ENCODE measurements around the gene SFTPA2.
"Not testable (repeated sequence)": the region's sequence is repeated elsewhere in the genome, so short reads cannot be mapped to it uniquely, and the experiment has no call there.

Gene SFTPA2

DNA sequence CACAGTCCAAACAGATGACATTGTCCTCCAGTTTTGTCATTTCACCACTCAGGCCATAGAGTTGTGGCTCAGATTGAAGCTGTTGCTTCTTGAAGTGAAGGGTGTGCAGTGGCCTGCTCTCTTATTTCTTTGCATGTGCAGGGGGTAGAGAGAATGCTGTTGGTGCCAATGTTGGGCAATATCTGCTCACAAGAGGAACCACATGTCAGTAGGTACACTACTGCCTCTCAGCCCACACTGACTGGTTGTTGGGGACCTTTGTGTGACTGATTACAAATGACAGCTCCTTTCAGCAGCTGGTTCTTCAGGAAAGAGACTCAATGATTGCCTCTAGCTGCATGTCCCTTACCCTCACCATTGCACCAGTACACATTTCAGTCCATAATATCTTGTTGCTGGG is 28.6 kb upstream of the SFTPA2 start:
- no peak overlapping the region for H3K4me3 ChIP-seq
- no peaks in the 10 kb centered on the region for H3K9me3 ChIP-seq
- no peaks in the 10 kb centered on the region for H3K4me1 ChIP-seq
- H4K20me1 ChIP-seq = no peaks in the 10 kb centered on the region
- no peaks in the 10 kb centered on the region for H3K27me3 ChIP-seq
- H3K27ac ChIP-seq = no peak overlapping the region
- H3K36me3 ChIP-seq = no peaks in the 10 kb centered on the region
- TF ChIP-seq Cebpa-rat (IDR thresholded peaks at IDR 0.05) = no peak
- no peak overlapping the region for H3K9ac ChIP-seq
- H3K4me2 ChIP-seq = no peak overlapping the region

DNA sequence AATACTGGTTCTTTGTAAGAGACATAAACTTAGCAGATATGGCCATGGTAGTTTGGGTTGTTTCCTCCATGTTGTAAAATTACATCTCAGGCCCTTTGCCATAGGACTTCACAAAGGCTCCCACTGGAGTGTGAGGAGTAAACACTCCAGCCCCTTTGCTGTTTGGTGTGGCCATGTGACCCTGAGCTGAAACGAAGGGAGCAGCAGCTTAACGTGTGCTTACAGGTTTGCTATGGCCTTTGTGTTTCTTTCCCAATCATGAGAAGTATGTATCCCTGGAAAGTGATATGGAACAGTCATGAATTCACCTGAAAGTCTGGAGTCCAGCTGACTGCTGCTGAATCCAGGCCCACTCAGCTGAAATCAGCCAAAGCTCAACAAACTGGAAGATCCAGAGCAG is 26.7 kb upstream of the SFTPA2 start:
- Histone ChIP-seq H3K9ac (no peak overlapping the region), H3K27ac (no peak overlapping the region), H4K20me1 (no peaks in the 10 kb centered on the region), H3K36me3 (no peaks in the 10 kb centered on the region), H3K27me3 (no peaks in the 10 kb centered on the region), H3K9me3 (no peaks in the 10 kb centered on the region), H3K4me3 (no peak overlapping the region), H3K4me2 (no peak overlapping the region), H3K4me1 (no peaks in the 10 kb centered on the region)
- TF ChIP-seq Cebpa-rat (IDR thresholded peaks at IDR 0.05) = no peak

DNA sequence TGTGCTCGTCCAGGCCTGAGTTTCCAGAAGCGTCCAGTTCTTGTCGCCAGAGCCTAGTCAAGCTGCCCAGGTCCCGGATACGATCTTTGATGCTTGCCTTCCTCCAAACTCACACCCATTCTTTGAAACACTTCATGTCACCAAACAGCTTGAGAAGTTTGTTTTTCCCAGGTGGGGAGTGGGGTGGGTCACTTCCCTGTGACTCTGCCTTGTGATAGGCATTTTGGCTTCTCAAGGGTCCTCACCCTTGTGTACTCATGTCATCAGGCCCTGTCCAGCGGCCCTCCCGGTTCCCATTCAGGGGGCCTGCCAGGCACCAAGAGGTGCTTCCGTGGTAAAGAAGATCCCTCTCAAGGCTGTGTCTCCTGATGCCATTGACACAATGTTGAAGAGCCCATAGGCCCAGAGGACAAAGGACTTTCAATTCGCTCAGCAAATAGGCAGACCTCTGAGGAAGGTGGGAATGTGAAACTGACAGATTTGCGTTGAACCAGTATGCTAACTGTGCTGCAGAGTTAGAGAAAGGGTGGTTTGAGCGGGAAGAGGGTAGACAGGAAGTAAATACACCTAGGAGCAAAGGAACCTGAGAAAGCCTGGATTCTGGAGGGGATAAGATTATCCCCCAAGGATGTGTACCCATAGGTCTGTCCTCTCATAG is 25.8 kb upstream of the SFTPA2 start:
- Histone ChIP-seq H3K36me3 (no peaks in the 10 kb centered on the region), H3K27me3 (no peaks in the 10 kb centered on the region), H3K27ac (no peak overlapping the region), H3K9ac (no peak overlapping the region), H3K4me1 (no peaks in the 10 kb centered on the region), H3K4me3 (no peak overlapping the region), H3K4me2 (no peak overlapping the region), H3K9me3 (no peaks in the 10 kb centered on the region), H4K20me1 (no peaks in the 10 kb centered on the region)
- TF ChIP-seq Cebpa-rat (IDR thresholded peaks at IDR 0.05) = no peak

DNA sequence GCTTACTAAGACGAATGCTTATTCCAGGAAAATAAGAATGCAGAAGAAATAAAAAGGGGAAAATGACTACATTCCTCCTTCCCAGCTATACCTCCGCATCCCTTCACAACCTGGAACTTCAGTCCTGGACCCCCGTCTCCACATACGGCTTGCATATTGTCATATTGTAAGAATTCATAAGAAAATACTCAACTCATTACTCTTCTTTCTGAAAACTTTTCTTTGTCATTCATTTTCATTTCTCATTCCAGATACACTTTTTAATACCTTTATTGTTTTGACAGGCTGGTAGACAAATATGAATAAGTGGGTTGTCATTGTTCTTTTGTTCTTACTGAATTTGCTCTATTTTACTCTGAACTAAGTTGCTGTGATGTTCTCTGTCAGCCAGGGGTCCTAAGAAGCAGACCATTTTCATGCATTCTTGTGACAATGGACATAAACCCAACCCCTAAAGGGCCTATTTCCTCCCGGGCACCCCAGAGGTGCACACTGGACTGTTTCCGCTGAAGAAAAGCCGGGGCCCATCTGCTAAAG is 23.3 kb upstream of the SFTPA2 start:
- Histone ChIP-seq H3K4me3 (no peak overlapping the region), H3K4me1 (no peaks in the 10 kb centered on the region), H3K27ac (no peak overlapping the region), H3K4me2 (no peak overlapping the region), H3K9me3 (0 out of 2 replicates have a peak, but pooled peaks cover 4% of the 10 kb centered on the region), H3K27me3 (no peaks in the 10 kb centered on the region), H3K9ac (no peak overlapping the region), H3K36me3 (no peaks in the 10 kb centered on the region), H4K20me1 (no peaks in the 10 kb centered on the region)
- no peak for TF ChIP-seq Cebpa-rat (IDR thresholded peaks at IDR 0.05)

DNA sequence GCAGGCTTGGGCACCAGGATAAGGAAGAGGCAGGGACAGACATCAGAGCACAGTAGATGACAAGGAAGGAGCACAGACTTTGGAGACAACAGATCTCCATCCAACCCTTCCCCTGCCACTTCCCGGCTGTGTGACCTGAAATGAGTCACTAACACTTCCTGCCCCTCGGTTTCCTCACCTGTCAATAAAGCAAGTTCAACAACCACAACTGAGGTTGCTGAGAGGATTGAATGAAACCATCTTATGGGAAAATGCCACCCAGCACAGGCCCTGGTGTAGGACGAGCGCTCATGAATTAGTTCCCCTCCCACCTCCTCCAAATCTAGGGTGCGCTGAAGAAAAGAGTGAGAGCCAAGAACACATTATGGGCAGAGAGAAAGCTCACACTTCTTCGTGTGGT is 22.7 kb upstream of the SFTPA2 start:
- not testable (repeated sequence) for H4K20me1 ChIP-seq, H3K4me2 ChIP-seq, H3K36me3 ChIP-seq, H3K4me1 ChIP-seq, H3K27me3 ChIP-seq, H3K9me3 ChIP-seq, H3K4me3 ChIP-seq, H3K9ac ChIP-seq, H3K27ac ChIP-seq

DNA sequence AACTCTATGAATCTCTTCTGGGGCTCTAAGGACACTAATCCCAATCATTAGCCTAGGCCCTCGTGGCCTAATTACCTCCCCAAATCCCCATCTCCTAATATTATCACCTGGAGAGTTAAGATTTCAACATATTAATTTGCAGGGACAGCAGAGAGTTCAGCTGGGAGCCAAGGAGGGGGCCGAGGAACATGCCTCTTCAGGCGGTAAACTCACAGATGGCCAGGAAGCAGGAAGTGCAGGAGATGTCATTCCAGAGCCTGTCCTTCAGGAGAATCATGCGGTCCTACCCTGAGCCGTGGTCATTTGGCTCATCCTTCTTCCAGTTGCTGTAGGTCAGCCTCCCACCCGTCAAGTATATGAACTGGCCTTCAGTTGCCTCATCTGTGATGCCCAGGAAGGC is 21.9 kb upstream of the SFTPA2 start:
- H3K4me2 ChIP-seq = no peak overlapping the region
- no peaks in the 10 kb centered on the region for H3K4me1 ChIP-seq
- no peak for TF ChIP-seq Cebpa-rat (IDR thresholded peaks at IDR 0.05)
- H4K20me1 ChIP-seq = no peaks in the 10 kb centered on the region
- H3K9ac ChIP-seq = no peak overlapping the region
- H3K9me3 ChIP-seq = 0 out of 2 replicates have a peak, but pooled peaks cover 4% of the 10 kb centered on the region
- H3K27ac ChIP-seq = no peak overlapping the region
- no peaks in the 10 kb centered on the region for H3K36me3 ChIP-seq
- H3K27me3 ChIP-seq = no peaks in the 10 kb centered on the region
- H3K4me3 ChIP-seq = no peak overlapping the region

DNA sequence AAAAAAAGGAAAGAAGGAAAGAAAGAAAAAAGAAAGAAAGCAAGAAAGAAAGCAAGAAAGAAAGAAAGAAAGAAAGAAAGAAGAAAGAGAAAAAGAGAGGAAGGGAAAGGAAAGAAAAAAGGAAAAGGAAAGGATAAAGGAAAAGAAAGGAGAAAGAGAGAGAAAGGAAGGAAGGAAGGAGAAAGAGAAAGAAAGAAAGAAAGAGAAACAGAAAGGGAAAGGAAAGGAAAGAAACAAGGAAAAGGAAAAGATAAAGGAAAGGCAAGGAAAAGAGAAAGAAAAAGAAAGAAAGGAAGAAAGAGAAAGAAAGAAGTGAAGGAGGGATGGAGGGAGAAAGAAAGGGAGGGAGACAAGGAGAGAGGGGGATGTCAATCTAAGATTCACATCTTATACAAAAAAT is 20.8 kb upstream of the SFTPA2 start:
- Histone ChIP-seq H3K9me3 (0 out of 2 replicates have a peak, but pooled peaks cover 4% of the 10 kb centered on the region), H3K27me3 (no peaks in the 10 kb centered on the region), H3K9ac (no peak overlapping the region), H3K27ac (no peak overlapping the region), H3K36me3 (no peaks in the 10 kb centered on the region), H3K4me3 (no peak overlapping the region), H3K4me1 (no peaks in the 10 kb centered on the region), H4K20me1 (no peaks in the 10 kb centered on the region), H3K4me2 (no peak overlapping the region)
- no peak for TF ChIP-seq Cebpa-rat (IDR thresholded peaks at IDR 0.05)

DNA sequence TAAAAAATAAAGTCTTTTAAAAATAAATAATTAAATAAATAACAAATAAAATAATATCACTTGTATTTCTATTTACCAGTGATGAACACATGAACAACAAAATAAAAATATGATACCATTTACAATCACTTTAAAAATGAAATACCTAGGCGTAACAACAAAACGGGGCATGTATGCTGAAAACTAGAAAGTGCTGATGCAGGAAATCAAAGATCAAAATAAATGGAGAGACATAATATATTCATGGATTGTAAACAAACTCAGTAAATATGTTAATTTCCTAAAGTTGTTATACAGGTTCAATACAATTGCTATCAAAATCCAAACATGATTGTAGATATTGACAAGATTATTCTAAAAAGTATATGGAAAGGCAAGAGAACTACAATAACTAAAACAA is 19.2 kb upstream of the SFTPA2 start:
- Histone ChIP-seq H3K4me3 (no peak overlapping the region), H3K9me3 (peaks cover 8% of the 10 kb centered on the region), H3K9ac (no peak overlapping the region), H3K36me3 (no peaks in the 10 kb centered on the region), H3K4me2 (no peak overlapping the region), H3K4me1 (no peaks in the 10 kb centered on the region), H3K27ac (no peak overlapping the region), H4K20me1 (no peaks in the 10 kb centered on the region), H3K27me3 (no peaks in the 10 kb centered on the region)
- TF ChIP-seq Cebpa-rat (IDR thresholded peaks at IDR 0.05) = no peak

DNA sequence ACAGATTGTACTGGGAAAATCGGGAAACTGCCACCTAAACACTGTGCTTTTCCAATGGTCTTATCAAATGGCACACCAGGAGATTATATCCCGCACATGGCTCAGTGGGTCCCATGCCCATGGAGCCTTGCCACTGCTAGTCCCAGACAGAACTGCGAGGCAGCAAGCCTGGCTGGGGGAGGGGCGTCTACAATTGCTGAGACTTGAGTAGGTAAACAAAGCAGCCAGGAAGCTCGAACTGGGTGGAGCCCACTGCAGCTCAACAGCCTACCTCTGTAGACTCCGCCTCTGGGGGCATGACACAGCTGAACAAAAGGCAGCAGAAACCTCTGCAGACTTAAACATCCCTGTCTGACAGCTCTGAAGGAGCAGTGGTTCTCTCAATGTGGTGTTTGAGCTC is 10.4 kb upstream of the SFTPA2 start:
- H3K4me2 ChIP-seq = peak overlapping the region; percentile 11
- not testable (repeated sequence) for H3K4me3 ChIP-seq, H3K9ac ChIP-seq, H4K20me1 ChIP-seq, H3K27ac ChIP-seq, H3K27me3 ChIP-seq, H3K36me3 ChIP-seq
- peaks cover 22% of the 10 kb centered on the region for H3K9me3 ChIP-seq
- H3K4me1 ChIP-seq = peaks cover 14% of the 10 kb centered on the region

DNA sequence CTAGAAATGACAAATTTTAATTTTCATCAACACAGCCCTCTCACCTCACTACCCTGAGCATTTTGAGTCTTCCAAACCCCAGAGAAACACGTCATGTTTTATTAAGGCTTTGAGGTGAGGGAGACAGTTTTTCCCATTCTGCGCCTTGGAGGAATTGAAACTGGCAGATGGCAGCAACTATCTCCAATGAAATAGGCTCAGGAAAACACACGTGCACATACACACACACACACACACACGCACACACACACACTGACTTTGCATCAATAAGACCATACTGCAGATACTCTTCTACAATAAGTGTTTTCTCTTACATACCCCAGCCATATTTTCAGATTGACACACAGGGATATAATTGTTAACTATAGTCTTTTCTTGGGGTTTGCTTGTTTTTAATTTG is 3.2 kb upstream of the SFTPA2 start:
- TF ChIP-seq Cebpa-rat (IDR thresholded peaks at IDR 0.05) = no peak
- Histone ChIP-seq H3K4me3 (no peak overlapping the region), H3K4me2 (peak overlapping the region; percentile 27; the same call in 1 of the 2 replicates), H3K4me1 (peaks cover 9% of the 10 kb centered on the region; the same call in 1 of the 2 replicates), H4K20me1 (no peaks in the 10 kb centered on the region), H3K9me3 (no peaks in the 10 kb centered on the region), H3K27me3 (no peaks in the 10 kb centered on the region), H3K9ac (no peak overlapping the region), H3K36me3 (no peaks in the 10 kb centered on the region), H3K27ac (no peak overlapping the region)
